Naive thymus-derived CD4-positive, alpha-beta T cell (primary cell): ENCODE measurements around the gene EPOP. TPM values are rescaled to one million over a fixed set of nuclear protein-coding genes. Genes with fewer than 3 reads are reported as not detected.

Experiments used
- ATAC-seq: fragments of 150-1000 bp; cut with Tn5 transposase; 2 replicates; pipeline ENCODE4 v1.10.0; 2021; ENCODE audit warnings: mild to moderate bottlenecking, moderate library complexity
- CTCF ChIA-PET: fragments of 350-600 bp; sonication (Branson Sonifier 250); formaldehyde crosslinking; loops from one replicate; lab custom pipeline; 2021; ENCODE audit warnings: antibody characterized with exemption; lab: Charles Lee
- POLR2A ChIA-PET: fragments of 350-600 bp; sonication (Branson Sonifier 250); formaldehyde crosslinking; loops from one replicate; lab custom pipeline; 2021; ENCODE audit warnings: antibody characterized with exemption, inconsistent platforms; lab: Charles Lee
- DNase-seq, 9 donors: peaks; one replicate each; pipeline versions ENCODE4 v3.0.0 to v3.0.0-alpha.2; 2020 to 2022; ENCODE audit warnings: mixed read lengths in 1 of 9
- H3K27ac ChIP-seq: one replicate; pipeline ENCODE4 v1.7.0; 2013; ENCODE audit warnings: mild to moderate bottlenecking, low read depth, low read length, moderate library complexity
- H3K27me3 ChIP-seq, 2 donors: one replicate each; pipeline ENCODE4 v1.7.0; 2013; ENCODE audit warnings: low read length in 2 of 2, mild to moderate bottlenecking in 2 of 2, moderate library complexity in 2 of 2; ENCODE audit not compliant: control insufficient read depth in 2 of 2, insufficient read depth in 2 of 2
- H3K36me3 ChIP-seq, 3 experiments: 1 replicate in 2 of 3; 2 replicates in 1 of 3; pipeline ENCODE4 v1.7.0; 2013; ENCODE audit warnings: low read length in 3 of 3, mild to moderate bottlenecking in 3 of 3, moderate library complexity in 1 of 3; ENCODE audit not compliant: insufficient read depth in 3 of 3, control insufficient read depth in 2 of 3
- H3K4me1 ChIP-seq, 2 donors: one replicate each; pipeline ENCODE4 v1.7.0; 2013; ENCODE audit warnings: low read length in 2 of 2, mild to moderate bottlenecking in 2 of 2, moderate library complexity in 1 of 2; ENCODE audit not compliant: control insufficient read depth in 2 of 2, insufficient read depth in 2 of 2
- H3K4me3 ChIP-seq: 2 replicates; pipeline ENCODE4 v1.7.0; 2013; ENCODE audit warnings: mild to moderate bottlenecking, low read length
- H3K9me3 ChIP-seq, 3 experiments: 1 replicate in 2 of 3; 2 replicates in 1 of 3; pipeline ENCODE4 v1.7.0; 2013; ENCODE audit warnings: low read length in 3 of 3; ENCODE audit not compliant: control insufficient read depth in 2 of 3
- H3K27ac Mint-ChIP-seq, 9 donors: one replicate each; pipeline ENCODE4 v1.8.0; 2020 to 2022; ENCODE audit warnings: mixed read lengths in 9 of 9, mild to moderate bottlenecking in 8 of 9, moderate library complexity in 5 of 9, inconsistent platforms in 2 of 9
- H3K27me3 Mint-ChIP-seq, 5 donors: one replicate each; pipeline ENCODE4 v1.8.0; 2021 to 2022; ENCODE audit warnings: mixed read lengths in 5 of 5, mild to moderate bottlenecking in 1 of 5
- H3K36me3 Mint-ChIP-seq, 5 donors: one replicate each; pipeline ENCODE4 v1.8.0; 2020 to 2022; ENCODE audit warnings: mixed read lengths in 5 of 5, mild to moderate bottlenecking in 3 of 5, inconsistent platforms in 1 of 5
- H3K4me1 Mint-ChIP-seq, 7 donors: one replicate each; pipeline ENCODE4 v1.8.0; 2020 to 2022; ENCODE audit warnings: mixed read lengths in 7 of 7, mild to moderate bottlenecking in 3 of 7, inconsistent platforms in 1 of 7
- H3K4me3 Mint-ChIP-seq, 10 donors: one replicate each; pipeline ENCODE4 v1.8.0; 2020 to 2022; ENCODE audit warnings: mild to moderate bottlenecking in 10 of 10, mixed read lengths in 10 of 10, moderate library complexity in 6 of 10, inconsistent platforms in 2 of 10
- H3K9me3 Mint-ChIP-seq, 11 donors: one replicate each; pipeline ENCODE4 v1.8.0; 2020 to 2022; ENCODE audit warnings: mixed read lengths in 11 of 11, mild to moderate bottlenecking in 4 of 11, inconsistent platforms in 1 of 11, moderate library complexity in 1 of 11
- intact Hi-C, 2 donors: fragments of 100-400 bp; cut with micrococcal nuclease; formaldehyde crosslinking; loops; one replicate each; pipeline ENCODE4 v1.15.1; 2023
- polyA plus RNA-seq, 2 donors: library from polyadenylated mRNA; unstranded; fragments of 300-500 nt; fragmentation: Illumina TruSeq; gene quantifications; one replicate each; pipeline ENCODE4 v1.2.3, GENCODE V29; 2021
- total RNA-seq, 6 experiments: library from RNA in 5 of 6; stranded (reverse) in 5 of 6; gene quantifications; 1 replicate in 5 of 6; 2 replicates in 1 of 6; pipeline ENCODE4 v1.2.3 and lab custom pipeline; 2021 to 2026

EPOP gene
- total and polyA plus RNA-seq, 7 experiments from 2014 or later: 0.19 to 13.4 (median 0.34) TPM; not detected in 2

DNA sequence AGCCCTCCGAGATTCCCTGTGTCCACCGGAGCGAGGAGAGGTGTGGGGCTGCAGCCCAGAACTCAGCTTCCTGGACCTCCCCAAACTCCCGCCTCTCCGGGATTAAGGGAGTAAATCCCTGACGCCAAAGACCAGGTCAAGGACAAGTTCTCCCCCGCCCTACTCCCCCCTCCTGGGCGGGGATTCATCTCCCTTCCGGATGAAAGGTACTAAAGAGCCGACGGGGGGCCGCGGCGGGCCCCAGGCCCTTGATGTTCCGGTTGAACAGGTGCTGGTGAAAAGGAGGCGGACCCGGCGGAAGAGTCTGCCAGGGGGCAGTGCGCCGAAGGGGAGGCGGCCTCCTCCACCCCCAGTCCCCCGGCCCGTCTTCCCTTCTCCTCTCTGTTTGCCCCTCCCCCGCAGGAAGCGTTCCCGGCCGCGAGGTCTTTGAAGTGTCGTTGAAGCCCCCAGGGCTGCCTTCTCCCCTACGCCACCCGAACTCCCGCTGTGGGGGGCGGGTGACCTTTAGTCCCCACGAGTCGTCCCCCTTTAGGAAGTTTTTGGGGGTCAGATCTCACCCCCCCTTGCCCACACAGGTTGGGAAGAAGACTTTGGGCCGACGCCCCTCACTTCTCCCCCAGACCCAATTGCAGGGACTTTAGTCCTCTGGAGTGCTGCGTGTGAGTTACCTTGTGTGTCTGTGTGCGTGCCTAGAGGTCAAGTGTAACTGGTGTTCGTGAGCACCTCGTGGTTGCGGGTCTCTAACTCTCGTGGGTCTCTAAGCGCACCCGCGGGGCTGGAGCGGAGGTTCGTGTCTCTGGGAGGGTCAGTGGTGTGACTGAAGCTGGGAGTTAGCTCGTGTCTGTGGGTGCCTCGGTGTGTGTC lies 29.2 kb upstream of the EPOP start:
- Mint-ChIP-seq H3K4me3 (peak overlapping the region; percentile 93 to 100 (median 97)), H3K27ac (peak overlapping the region; percentile 91 to 100 (median 98)), H3K36me3 (peaks cover 0 to 26% (median 4%) of the 10 kb centered on the region in 5 donors), H3K27me3 (no peaks in the 10 kb centered on the region), H3K9me3 (peaks cover 0 to 2% (median 0%) of the 10 kb centered on the region in 11 donors), H3K4me1 (peaks cover 27 to 56% (median 40%) of the 10 kb centered on the region in 7 donors)
- intact Hi-C loops: loop anchor here (1.0 to 5.0 kb wide), 2 partner anchors 95 to 148 kb away; partner anchors contain the start of genes PIP4K2B (in 1 of the 2) and RPL23 (in 1 of the 2)
- peak overlapping the region; percentile 97 for H3K27ac ChIP-seq
- H3K4me1 ChIP-seq: peaks cover 27 to 29% of the 10 kb centered on the region in 2 donors
- DNase-seq: peak; percentile 31 to 79 (median 55)
- H3K4me3 ChIP-seq: peak overlapping the region; percentile 70
- no peaks in the 10 kb centered on the region for H3K27me3 ChIP-seq
- H3K36me3 ChIP-seq: peaks cover under 1 to 22% (median 8%) of the 10 kb centered on the region in 3 experiments
- no peaks in the 10 kb centered on the region for H3K9me3 ChIP-seq
- POLR2A ChIA-PET: interaction anchor here (0.6 to 14.1 kb wide), 9 partner anchors 8 to 388 kb away, joined by 3 to 317 read pairs (median 5); partner anchors contain the start of genes CISD3 and RPL23
- CTCF ChIA-PET: interaction anchor here (0.8 to 1.9 kb wide), 4 partner anchors 25 to 31 kb away, joined by 4 to 14 read pairs (median 5); no protein-coding TSS in a partner anchor
- ATAC-seq: no peak

DNA sequence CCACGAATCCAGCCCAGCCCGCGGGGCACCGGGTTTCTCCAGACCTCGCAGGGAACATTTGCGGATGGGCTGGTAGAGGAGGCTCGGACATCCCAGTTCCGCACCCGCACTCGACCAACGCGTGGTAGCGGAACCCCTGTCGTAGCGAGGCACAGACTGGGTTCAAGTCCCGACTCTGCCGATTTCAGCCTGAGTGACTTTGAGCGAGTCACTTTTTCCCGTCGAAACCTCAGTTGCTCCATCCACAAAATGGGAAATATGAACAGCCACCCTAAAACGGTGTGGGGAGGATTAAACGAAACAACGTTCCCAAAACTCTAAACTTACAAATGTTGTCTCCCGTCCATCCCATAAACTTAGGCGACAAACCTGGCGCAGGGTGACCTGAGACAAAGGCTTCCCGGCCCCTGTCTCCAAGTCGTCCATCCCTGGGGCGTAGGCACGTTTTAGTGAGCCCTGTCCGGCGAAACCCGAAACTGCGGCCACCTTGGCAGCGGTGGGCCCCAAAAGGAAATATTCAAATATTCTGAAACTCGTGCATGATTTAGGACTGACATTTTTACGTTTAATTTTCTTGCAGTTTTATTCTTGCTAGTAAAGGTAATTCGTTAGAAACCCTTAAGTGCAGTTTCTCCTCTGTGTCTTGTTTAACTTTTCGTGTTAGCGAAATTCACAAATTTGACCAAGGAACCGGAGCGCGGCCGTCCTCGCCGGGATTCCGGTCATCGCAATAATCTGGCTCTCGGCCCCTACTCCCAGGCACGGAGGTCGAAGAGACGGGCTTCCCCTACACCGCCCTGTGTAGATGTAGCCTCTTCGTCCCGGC lies 28.4 kb upstream of the EPOP start:
- ATAC-seq: no peak
- DNase-seq: peak in 4 of 9 donors; percentile 13 to 29 (median 24)
- no peaks in the 10 kb centered on the region for H3K9me3 ChIP-seq
- peaks cover 24 to 25% of the 10 kb centered on the region in 2 donors for H3K4me1 ChIP-seq
- Mint-ChIP-seq H3K9me3 (peaks cover 0 to 2% (median 0%) of the 10 kb centered on the region in 11 donors), H3K36me3 (peaks cover 0 to 23% (median 3%) of the 10 kb centered on the region in 5 donors), H3K27me3 (no peaks in the 10 kb centered on the region), H3K4me1 (peaks cover 27 to 55% (median 34%) of the 10 kb centered on the region in 7 donors), H3K27ac (peak overlapping the region; percentile 91 to 100 (median 98)), H3K4me3 (peak overlapping the region; percentile 93 to 100 (median 97))
- intact Hi-C loops: loop anchor here (1.0 to 5.0 kb wide), 5 partner anchors 26 to 149 kb away; partner anchors contain the start of genes CISD3 (in 2 of the 2), PSMB3 (in 2 of the 2) and RPL23 (in 1 of the 2)
- H3K27me3 ChIP-seq: no peaks in the 10 kb centered on the region
- CTCF ChIA-PET: interaction anchor here (1.9 kb wide), 1 partner anchor 26 kb away, joined by 14 read pairs; no protein-coding TSS in a partner anchor
- POLR2A ChIA-PET: interaction anchor here (0.6 to 14.1 kb wide), 3 partner anchors 19 to 389 kb away, joined by 3 to 317 read pairs (median 6); no protein-coding TSS in a partner anchor
- peak overlapping the region; percentile 70 for H3K4me3 ChIP-seq
- peaks cover 0 to 14% (median 5%) of the 10 kb centered on the region in 3 experiments for H3K36me3 ChIP-seq
- H3K27ac ChIP-seq: peak overlapping the region; percentile 97

- DNase-seq: peak; percentile 69 to 81 (median 75)
- ATAC-seq: peak; percentile 60
- Histone ChIP-seq H3K4me3 (peak overlapping the region; percentile 70), H3K27ac (peak overlapping the region; percentile 97), H3K9me3 (no peaks in the 10 kb centered on the region), H3K4me1 (peaks cover 17 to 18% of the 10 kb centered on the region in 2 donors), H3K36me3 (peaks cover 0 to 6% (median 0%) of the 10 kb centered on the region in 3 experiments), H3K27me3 (no peaks in the 10 kb centered on the region)
- H3K27me3 Mint-ChIP-seq: no peaks in the 10 kb centered on the region
- intact Hi-C loops: loop anchor here (1.0 to 5.0 kb wide), 5 partner anchors 25 to 150 kb away; partner anchors contain the start of genes CISD3 (in 2 of the 2), PSMB3 (in 2 of the 2) and RPL23 (in 1 of the 2)
- H3K27ac Mint-ChIP-seq: peak overlapping the region; percentile 91 to 100 (median 98)
- H3K4me3 Mint-ChIP-seq: peak overlapping the region; percentile 93 to 100 (median 97)
- POLR2A ChIA-PET: interaction anchor here (0.9 to 14.1 kb wide), 5 partner anchors 10 to 167 kb away, joined by 3 to 317 read pairs (median 3); partner anchors contain the start of gene LASP1
- H3K9me3 Mint-ChIP-seq: peaks cover 0 to 2% (median 0%) of the 10 kb centered on the region in 11 donors
- CTCF ChIA-PET: interaction anchor here (0.7 to 2.1 kb wide), 2 partner anchors 25 to 146 kb away, joined by 3 to 7 read pairs; no protein-coding TSS in a partner anchor
- peaks cover 0 to 15% (median 0%) of the 10 kb centered on the region in 5 donors for H3K36me3 Mint-ChIP-seq
- peaks cover 26 to 56% (median 33%) of the 10 kb centered on the region in 7 donors for H3K4me1 Mint-ChIP-seq
These were observed 27.6 kb upstream of the EPOP start for GRCh38 chr17:38702166-38702915.

DNA sequence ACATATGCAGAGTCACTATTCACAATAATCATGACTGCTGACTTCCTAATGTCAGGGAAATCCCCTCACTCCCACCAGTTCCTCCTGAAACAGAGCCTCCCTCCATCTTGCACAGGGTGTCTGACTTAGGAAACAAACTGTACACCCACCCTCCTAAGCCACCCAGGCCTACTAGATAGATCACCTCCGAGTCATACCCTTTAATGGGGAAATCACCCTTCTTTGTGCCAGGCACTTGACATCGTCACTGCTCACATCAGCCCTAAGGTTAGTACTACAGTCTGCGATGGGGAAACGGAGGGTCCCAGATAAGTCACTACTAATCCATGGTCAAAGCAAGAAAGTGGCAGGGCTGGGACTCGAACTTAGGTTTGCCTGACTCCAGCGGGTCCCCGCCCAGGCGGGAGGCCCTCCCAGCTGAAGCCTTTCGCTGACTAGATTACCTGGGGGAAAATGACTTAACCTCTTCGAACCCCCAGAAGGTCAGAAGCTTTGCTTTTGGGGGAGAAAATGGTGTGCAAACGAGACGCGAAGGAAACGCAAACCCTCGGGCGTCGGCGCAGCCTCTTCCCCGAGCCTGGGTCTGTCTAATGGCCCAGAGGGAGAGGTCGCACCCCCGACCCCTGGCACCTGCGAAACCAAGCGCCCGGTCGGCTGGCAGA lies 26.9 kb upstream of the EPOP start:
- Mint-ChIP-seq H3K27me3 (no peaks in the 10 kb centered on the region), H3K36me3 (peaks cover 0 to 11% (median 0%) of the 10 kb centered on the region in 5 donors), H3K4me1 (peaks cover 29 to 56% (median 33%) of the 10 kb centered on the region in 7 donors), H3K27ac (peak overlapping the region; percentile 79 to 98 (median 96)), H3K4me3 (peak overlapping the region; percentile 77 to 100 (median 86)), H3K9me3 (peaks cover 0 to 2% (median 0%) of the 10 kb centered on the region in 11 donors)
- H3K4me1 ChIP-seq: peaks cover 11 to 19% of the 10 kb centered on the region in 2 donors
- H3K36me3 ChIP-seq: peaks cover 0 to 4% (median 0%) of the 10 kb centered on the region in 3 experiments
- H3K9me3 ChIP-seq: no peaks in the 10 kb centered on the region
- CTCF ChIA-PET: interaction anchor here (0.7 to 2.1 kb wide), 2 partner anchors 24 to 146 kb away, joined by 3 to 7 read pairs; no protein-coding TSS in a partner anchor
- peak overlapping the region; percentile 97 for H3K27ac ChIP-seq
- intact Hi-C loops: loop anchor here (1.0 to 5.0 kb wide), 5 partner anchors 24 to 151 kb away; partner anchors contain the start of genes CISD3 (in 2 of the 2), PSMB3 (in 2 of the 2) and RPL23 (in 1 of the 2)
- no peaks in the 10 kb centered on the region for H3K27me3 ChIP-seq
- ATAC-seq (peak; percentile 65), DNase-seq (peak in 7 of 9 donors; percentile 45 to 85 (median 65))
- POLR2A ChIA-PET: interaction anchor here (0.9 to 14.1 kb wide), 6 partner anchors 11 to 168 kb away, joined by 3 to 317 read pairs (median 3); partner anchors contain the start of gene LASP1
- H3K4me3 ChIP-seq: peak overlapping the region; percentile 70

DNA sequence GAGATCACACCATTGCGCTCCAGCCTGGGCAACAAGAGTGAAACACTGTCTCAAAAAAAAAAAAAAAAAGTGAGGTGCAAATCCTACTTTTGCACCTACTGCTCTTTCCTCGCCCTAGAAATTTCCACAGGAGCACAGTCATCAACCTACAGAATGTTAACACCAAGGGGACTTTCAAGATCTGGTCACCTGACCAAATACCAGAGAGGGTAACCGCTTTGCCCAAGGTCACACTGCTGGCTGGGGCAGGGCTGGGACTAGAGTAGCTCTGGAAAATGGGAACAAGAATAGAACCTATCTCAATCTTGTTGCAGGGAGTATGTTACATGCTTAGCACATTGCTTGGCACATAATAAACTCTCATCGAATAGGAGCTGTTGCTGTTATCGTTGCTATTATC lies 24.0 kb upstream of the EPOP start:
- no peak for ATAC-seq
- no peaks in the 10 kb centered on the region for H3K9me3 ChIP-seq
- Mint-ChIP-seq H3K4me3 (peak overlapping the region in 1 of 10 donors; percentile 7), H3K9me3 (no peaks in the 10 kb centered on the region), H3K27me3 (no peaks in the 10 kb centered on the region), H3K27ac (peak overlapping the region in 5 of 9 donors; percentile 2 to 61 (median 19)), H3K36me3 (peaks cover 0 to 3% (median 0%) of the 10 kb centered on the region in 5 donors), H3K4me1 (peaks cover 29 to 48% (median 33%) of the 10 kb centered on the region in 7 donors)
- H3K36me3 ChIP-seq: no peaks in the 10 kb centered on the region
- H3K4me1 ChIP-seq: peaks cover 11 to 18% of the 10 kb centered on the region in 2 donors
- H3K27ac ChIP-seq: no peak overlapping the region
- intact Hi-C loops: no loop called here
- no peaks in the 10 kb centered on the region for H3K27me3 ChIP-seq
- ChIA-PET CTCF (interaction anchor here (2.1 kb wide), 1 partner anchor 23 kb away, joined by 11 read pairs; the partner anchor contains the start of gene EPOP), POLR2A (interaction anchor here (0.7 to 1.5 kb wide), 4 partner anchors 10 to 29 kb away, joined by 3 to 6 read pairs (median 4); partner anchors contain the start of gene EPOP)
- H3K4me3 ChIP-seq: no peak overlapping the region
- no peak for DNase-seq
